ENCODE measurements around the gene ABLIM1. TPM values are rescaled to one million over a fixed set of nuclear protein-coding genes. Genes with fewer than 3 reads are reported as not detected.
A peak's percentile ranks its signal among the peaks of the same experiment; 100 is the strongest.

ABLIM1 gene
- total and polyA plus RNA-seq, 4 donors = 13.6 to 117 (median 35.1) TPM

- Histone ChIP-seq H3K27me3 (ENCODE audit: control insufficient read depth in 1 of 2, insufficient read depth in 2 of 2, low read length in 1 of 2) (no peaks in the 10 kb centered on the region), H3K4me1 (ENCODE audit: control insufficient read depth in 1 of 2, insufficient read depth in 2 of 2, low read length in 2 of 2) (no peaks in the 10 kb centered on the region), H3K4me3 (ENCODE audit: low read length in 2 of 2) (no peak overlapping the region), H3K27ac (ENCODE audit: low read depth in 1 of 2, low read length in 2 of 2) (no peak overlapping the region), H3K36me3 (ENCODE audit: control insufficient read depth in 1 of 2, insufficient read depth in 2 of 2, low read length in 1 of 2) (no peaks in the 10 kb centered on the region), H3K9me3 (ENCODE audit: control insufficient read depth, low read length) (no peaks in the 10 kb centered on the region)
- ATAC-seq (ENCODE audit: low FRiP score) (peak; percentile 68), DNase-seq (no peak)
- WGBS, 2 donors = 78 to 80% methylated on average over 6 of the region's 6 CpGs
- intact Hi-C loops (cut with DNase I) = no loop called here
These were observed 175.4 kb downstream of the ABLIM1 start for GRCh38 chr10:114482480-114483304.

GRCh38 chr10:114481055-114481454 lies 177.0 kb downstream of the ABLIM1 start:
- H3K4me1 ChIP-seq (ENCODE audit: control insufficient read depth in 1 of 2, insufficient read depth in 2 of 2, low read length in 2 of 2) = no peaks in the 10 kb centered on the region
- intact Hi-C loops (cut with DNase I) = no loop called here
- 96% methylated on average over 3 of the region's 3 CpGs for WGBS, 2 donors

GRCh38 chr10:114479836-114480235 lies 178.2 kb downstream of the ABLIM1 start:
- Histone ChIP-seq H3K27ac (ENCODE audit: low read depth in 1 of 2, low read length in 2 of 2) (no peak overlapping the region), H3K27me3 (ENCODE audit: control insufficient read depth in 1 of 2, insufficient read depth in 2 of 2, low read length in 1 of 2) (no peaks in the 10 kb centered on the region), H3K9me3 (ENCODE audit: control insufficient read depth, low read length) (no peaks in the 10 kb centered on the region), H3K4me1 (ENCODE audit: control insufficient read depth in 1 of 2, insufficient read depth in 2 of 2, low read length in 2 of 2) (no peaks in the 10 kb centered on the region), H3K36me3 (ENCODE audit: control insufficient read depth in 1 of 2, insufficient read depth in 2 of 2, low read length in 1 of 2) (no peaks in the 10 kb centered on the region), H3K4me3 (ENCODE audit: low read length in 2 of 2) (no peak overlapping the region)
- no peak for ATAC-seq (ENCODE audit: low FRiP score)
- DNase-seq = no peak
- 93 to 100% methylated on average over 1 of the region's 1 CpG for WGBS, 2 donors
- intact Hi-C loops (cut with DNase I) = loop anchor here (10.0 kb wide), 3 partner anchors 225 to 645 kb away; no protein-coding TSS in a partner anchor

More at GRCh38 chr10:114481055-114481454, 177.0 kb downstream of the ABLIM1 start:
- ATAC-seq (ENCODE audit: low FRiP score) (no peak), DNase-seq (no peak)
- Histone ChIP-seq H3K36me3 (ENCODE audit: control insufficient read depth in 1 of 2, insufficient read depth in 2 of 2, low read length in 1 of 2) (no peaks in the 10 kb centered on the region), H3K27me3 (ENCODE audit: control insufficient read depth in 1 of 2, insufficient read depth in 2 of 2, low read length in 1 of 2) (no peaks in the 10 kb centered on the region), H3K4me3 (ENCODE audit: low read length in 2 of 2) (no peak overlapping the region), H3K27ac (ENCODE audit: low read depth in 1 of 2, low read length in 2 of 2) (no peak overlapping the region), H3K9me3 (ENCODE audit: control insufficient read depth, low read length) (no peaks in the 10 kb centered on the region)

- 29 to 46% methylated on average over 6 of the region's 6 CpGs for WGBS, 2 donors
- H3K4me1 ChIP-seq (ENCODE audit: control insufficient read depth in 1 of 2, insufficient read depth in 2 of 2, low read length in 2 of 2) = no peaks in the 10 kb centered on the region
- ATAC-seq (ENCODE audit: low FRiP score) = peak; percentile 17
These were observed 178.8 kb downstream of the ABLIM1 start for GRCh38 chr10:114479307-114479706.

GRCh38 chr10:114478281-114478680 lies 179.8 kb downstream of the ABLIM1 start:
- no peak overlapping the region for H3K4me3 ChIP-seq (ENCODE audit: low read length in 2 of 2)
- H3K9me3 ChIP-seq (ENCODE audit: control insufficient read depth, low read length) = no peaks in the 10 kb centered on the region
- intact Hi-C loops (cut with DNase I) = loop anchor here (10.0 kb wide), 3 partner anchors 227 to 647 kb away; no protein-coding TSS in a partner anchor

More at GRCh38 chr10:114479307-114479706, 178.8 kb downstream of the ABLIM1 start:
- no peaks in the 10 kb centered on the region for H3K27me3 ChIP-seq (ENCODE audit: control insufficient read depth in 1 of 2, insufficient read depth in 2 of 2, low read length in 1 of 2)
- DNase-seq = no peak
- no peak overlapping the region for H3K4me3 ChIP-seq (ENCODE audit: low read length in 2 of 2)
- intact Hi-C loops (cut with DNase I) = loop anchor here (10.0 kb wide), 3 partner anchors 225 to 645 kb away; no protein-coding TSS in a partner anchor
- H3K36me3 ChIP-seq (ENCODE audit: control insufficient read depth in 1 of 2, insufficient read depth in 2 of 2, low read length in 1 of 2) = no peaks in the 10 kb centered on the region
- H3K27ac ChIP-seq (ENCODE audit: low read depth in 1 of 2, low read length in 2 of 2) = no peak overlapping the region
- H3K9me3 ChIP-seq (ENCODE audit: control insufficient read depth, low read length) = no peaks in the 10 kb centered on the region

GRCh38 chr10:114477285-114477684 lies 180.8 kb downstream of the ABLIM1 start:
- 87 to 92% methylated on average over 7 of the region's 7 CpGs for WGBS, 2 donors
- intact Hi-C loops (cut with DNase I) = loop anchor here (10.0 kb wide), 3 partner anchors 228 to 648 kb away; no protein-coding TSS in a partner anchor
- Histone ChIP-seq H3K4me3 (ENCODE audit: low read length in 2 of 2) (no peak overlapping the region), H3K36me3 (ENCODE audit: control insufficient read depth in 1 of 2, insufficient read depth in 2 of 2, low read length in 1 of 2) (no peaks in the 10 kb centered on the region), H3K27me3 (ENCODE audit: control insufficient read depth in 1 of 2, insufficient read depth in 2 of 2, low read length in 1 of 2) (no peaks in the 10 kb centered on the region), H3K4me1 (ENCODE audit: control insufficient read depth in 1 of 2, insufficient read depth in 2 of 2, low read length in 2 of 2) (no peaks in the 10 kb centered on the region), H3K9me3 (ENCODE audit: control insufficient read depth, low read length) (no peaks in the 10 kb centered on the region), H3K27ac (ENCODE audit: low read depth in 1 of 2, low read length in 2 of 2) (no peak overlapping the region)
- ATAC-seq (ENCODE audit: low FRiP score) = peak; percentile 74
- DNase-seq = no peak

More at GRCh38 chr10:114478281-114478680, 179.8 kb downstream of the ABLIM1 start:
- ATAC-seq (ENCODE audit: low FRiP score) = no peak
- H3K4me1 ChIP-seq (ENCODE audit: control insufficient read depth in 1 of 2, insufficient read depth in 2 of 2, low read length in 2 of 2) = no peaks in the 10 kb centered on the region
- H3K27ac ChIP-seq (ENCODE audit: low read depth in 1 of 2, low read length in 2 of 2) = no peak overlapping the region
- H3K27me3 ChIP-seq (ENCODE audit: control insufficient read depth in 1 of 2, insufficient read depth in 2 of 2, low read length in 1 of 2) = no peaks in the 10 kb centered on the region
- DNase-seq = no peak
- 94 to 98% methylated on average over 2 of the region's 2 CpGs for WGBS, 2 donors
- H3K36me3 ChIP-seq (ENCODE audit: control insufficient read depth in 1 of 2, insufficient read depth in 2 of 2, low read length in 1 of 2) = no peaks in the 10 kb centered on the region

- intact Hi-C loops (cut with DNase I) = loop anchor here (5.0 to 10.0 kb wide), 4 partner anchors 72 to 650 kb away; no protein-coding TSS in a partner anchor
- no peak overlapping the region for H3K4me3 ChIP-seq (ENCODE audit: low read length in 2 of 2)
- no peaks in the 10 kb centered on the region for H3K36me3 ChIP-seq (ENCODE audit: control insufficient read depth in 1 of 2, insufficient read depth in 2 of 2, low read length in 1 of 2)
- 95% methylated on average over 5 of the region's 5 CpGs for WGBS, 2 donors
- ATAC-seq (ENCODE audit: low FRiP score) (no peak), DNase-seq (no peak)
- no peaks in the 10 kb centered on the region for H3K4me1 ChIP-seq (ENCODE audit: control insufficient read depth in 1 of 2, insufficient read depth in 2 of 2, low read length in 2 of 2)
- H3K27me3 ChIP-seq (ENCODE audit: control insufficient read depth in 1 of 2, insufficient read depth in 2 of 2, low read length in 1 of 2) = no peaks in the 10 kb centered on the region
- H3K9me3 ChIP-seq (ENCODE audit: control insufficient read depth, low read length) = no peaks in the 10 kb centered on the region
- no peak overlapping the region for H3K27ac ChIP-seq (ENCODE audit: low read depth in 1 of 2, low read length in 2 of 2)
These were observed 183.1 kb downstream of the ABLIM1 start for GRCh38 chr10:114474989-114475388.

- Histone ChIP-seq H3K4me3 (ENCODE audit: low read length in 2 of 2) (no peak overlapping the region), H3K27me3 (ENCODE audit: control insufficient read depth in 1 of 2, insufficient read depth in 2 of 2, low read length in 1 of 2) (no peaks in the 10 kb centered on the region), H3K36me3 (ENCODE audit: control insufficient read depth in 1 of 2, insufficient read depth in 2 of 2, low read length in 1 of 2) (no peaks in the 10 kb centered on the region), H3K4me1 (ENCODE audit: control insufficient read depth in 1 of 2, insufficient read depth in 2 of 2, low read length in 2 of 2) (no peaks in the 10 kb centered on the region), H3K27ac (ENCODE audit: low read depth in 1 of 2, low read length in 2 of 2) (no peak overlapping the region), H3K9me3 (ENCODE audit: control insufficient read depth, low read length) (no peaks in the 10 kb centered on the region)
- intact Hi-C loops (cut with DNase I) = loop anchor here (5.0 to 10.0 kb wide), 4 partner anchors 74 to 651 kb away; no protein-coding TSS in a partner anchor
- ATAC-seq (ENCODE audit: low FRiP score) (no peak), DNase-seq (no peak)
- 64 to 65% methylated on average over 3 of the region's 3 CpGs for WGBS, 2 donors
These were observed 184.3 kb downstream of the ABLIM1 start for GRCh38 chr10:114473776-114474175.

All from aorta (tissue), 5 donors.